NCI-H1436 treated with DMSO at 0.1 percent for 48 hours (cell line): ENCODE data around the gene ART1.
"Not testable (repeated sequence)": the region's sequence is repeated elsewhere in the genome, so short reads cannot be mapped to it uniquely, and the experiment has no call there.

Experiments
- DNase-seq: peaks from one replicate; lab custom pipeline; 2025; lab: John Stamatoyannopoulos, UW

The ART1 gene

DNA sequence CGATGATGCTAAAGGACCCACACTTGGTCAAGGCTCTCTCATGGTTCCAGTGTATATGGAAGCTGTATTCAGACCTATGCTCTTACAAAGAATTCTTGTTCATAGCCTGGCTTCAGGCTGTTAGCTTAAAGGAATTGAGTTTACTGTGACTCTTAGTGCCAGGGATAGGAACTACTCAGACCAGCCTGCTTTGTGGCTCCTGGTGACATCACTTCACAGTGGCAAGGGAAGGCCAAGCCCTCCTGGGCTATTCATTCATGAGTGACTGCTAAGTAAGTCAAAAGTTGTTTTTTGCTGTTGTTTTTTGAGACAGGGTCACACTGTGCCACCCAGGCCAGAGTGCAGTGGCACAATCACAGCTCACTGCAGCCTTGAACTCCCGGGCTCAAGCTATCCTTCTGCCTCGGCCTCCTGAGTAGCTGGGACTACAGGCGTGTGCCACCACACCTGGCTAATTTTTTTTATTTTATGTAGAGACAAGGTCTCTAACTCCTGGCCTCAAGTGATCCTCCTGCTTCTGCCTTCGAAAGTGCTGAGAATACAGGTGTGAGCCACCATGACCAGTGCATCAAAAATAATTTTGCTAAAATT lies 12.8 kb upstream of the ART1 start:
- no peak for DNase-seq

DNA sequence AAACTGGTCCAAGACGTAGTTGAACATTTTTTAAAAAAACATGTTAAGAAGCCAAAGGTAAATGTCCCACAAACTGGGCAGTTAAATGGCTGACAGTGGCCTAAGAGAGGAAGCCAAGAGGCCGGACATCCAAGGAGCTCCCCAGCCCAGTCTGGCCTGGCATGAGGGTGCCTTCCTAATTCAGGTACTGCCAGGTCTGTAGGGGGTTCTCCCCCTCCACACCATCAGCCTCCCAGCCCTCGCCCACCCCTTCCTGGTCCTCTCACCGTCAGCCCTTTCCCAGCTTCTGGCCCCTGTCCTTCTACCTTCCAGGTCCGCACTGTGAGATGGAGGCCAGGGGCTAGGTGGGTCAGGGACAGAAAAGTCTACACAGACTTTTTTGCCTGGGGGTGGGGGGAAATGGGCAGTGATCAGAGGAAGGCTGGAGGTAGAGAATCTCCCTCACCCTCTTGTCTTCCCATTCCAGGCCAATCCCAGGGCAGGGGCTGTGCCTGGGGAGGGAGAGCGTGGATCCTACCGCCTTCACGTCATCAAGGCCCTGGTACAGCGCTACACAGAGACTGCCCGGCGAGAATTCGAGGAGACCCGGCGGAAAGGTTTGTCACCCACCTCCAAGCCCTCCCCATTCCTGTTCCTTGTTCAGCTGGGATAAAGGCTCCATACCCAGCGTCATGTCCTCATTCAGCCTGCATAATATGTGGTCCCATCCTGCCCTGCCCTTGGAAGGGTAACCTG lies 9.1 kb upstream of the ART1 start:
- no peak for DNase-seq

DNA sequence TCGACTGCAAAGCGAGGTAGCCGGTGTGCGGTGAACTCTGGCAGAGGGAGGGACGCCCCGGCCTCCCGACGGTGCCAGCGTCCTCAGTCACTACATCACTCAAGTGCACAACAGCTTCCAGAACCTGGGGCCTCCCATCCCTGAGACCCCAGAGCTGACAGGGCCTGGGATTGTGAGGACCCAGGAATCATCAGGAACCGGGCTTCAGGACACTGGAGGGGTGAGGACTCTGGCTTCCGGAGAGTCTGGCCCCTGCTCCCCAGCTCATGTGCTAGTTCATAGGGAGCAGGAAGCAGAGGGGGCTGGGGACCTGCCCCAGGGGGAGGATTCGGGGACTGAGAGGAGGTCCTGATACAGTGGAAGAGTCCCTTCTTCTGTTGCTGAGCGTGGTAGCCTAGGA lies 7.7 kb upstream of the ART1 start:
- DNase-seq, result no peak

DNA sequence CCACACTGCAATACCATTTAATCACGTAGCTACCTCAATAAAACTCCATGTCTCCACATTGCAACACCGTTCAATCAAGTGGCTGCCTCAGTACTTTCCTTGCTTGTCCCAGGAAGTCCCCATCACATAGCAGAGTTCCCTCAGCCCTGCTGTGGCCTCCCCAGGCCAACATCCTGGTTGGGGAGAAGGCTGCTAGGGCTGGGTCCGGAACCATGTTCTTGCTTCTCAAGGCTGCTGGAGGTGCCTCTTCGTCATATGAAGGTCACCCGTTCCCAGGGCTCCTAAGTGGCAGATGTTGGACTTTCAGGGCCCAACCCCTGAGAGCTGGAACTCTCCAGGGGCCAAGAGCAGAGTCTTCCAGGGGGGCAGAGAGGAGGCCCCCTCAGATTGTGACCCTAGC lies 6.4 kb upstream of the ART1 start:
- no peak for DNase-seq

GRCh38 chr11:3639841-3640240 lies 5.1 kb upstream of the ART1 start:
- no peak for DNase-seq

GRCh38 chr11:3641191-3641590 lies 3.7 kb upstream of the ART1 start:
- DNase-seq, result no peak

DNA sequence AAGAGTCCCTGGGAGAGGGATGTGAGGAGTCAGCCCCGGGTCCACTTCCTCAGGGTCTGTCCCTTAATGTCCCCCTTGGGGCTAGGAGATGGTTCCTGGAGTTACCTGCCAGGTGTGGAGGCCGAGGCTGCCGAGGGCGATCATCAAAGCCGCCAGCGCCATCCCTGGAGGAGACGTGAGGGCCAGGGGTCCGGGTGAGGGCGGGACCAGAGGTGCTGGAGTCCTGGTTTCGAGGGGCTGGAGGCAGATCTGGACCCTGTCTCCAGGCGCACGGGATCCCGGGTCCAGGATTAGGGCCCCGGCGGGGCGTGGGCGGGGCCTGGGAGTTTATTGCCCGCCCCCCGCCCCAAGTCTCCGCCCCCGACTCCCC lies 3.2 kb upstream of the ART1 start, which contains the start of gene ART5:
Gene ART5, minus strand, starts transcription at position 292 of the 370 bp plus-strand sequence. Its CDS starts 130 bp downstream, at position 162.
- no peak for DNase-seq

- DNase-seq, result no peak
Measured at GRCh38 chr11:3642071-3642951, 2.6 kb upstream of the ART1 start.

- not testable (repeated sequence) for DNase-seq
Measured at GRCh38 chr11:3643102-3643546, 1.8 kb upstream of the ART1 start.

DNA sequence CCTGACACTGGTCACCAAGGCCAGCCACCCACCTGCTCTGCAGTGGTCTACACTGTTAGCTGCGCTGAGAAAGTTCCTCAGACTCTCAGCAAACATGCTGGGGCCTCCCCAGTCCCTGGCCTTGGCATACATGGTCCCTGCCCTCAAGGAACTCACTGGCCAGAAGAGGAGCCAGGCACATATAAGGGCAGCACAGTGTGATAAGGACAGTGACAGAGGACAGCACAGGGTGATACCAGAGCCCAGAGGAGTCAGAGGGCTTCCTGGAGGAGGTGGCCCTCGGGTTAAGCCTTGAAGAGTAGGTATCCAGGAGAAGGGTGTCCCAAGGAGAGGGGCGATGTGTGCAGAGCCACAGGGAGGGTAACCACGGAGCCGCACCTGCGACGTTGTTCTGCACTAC lies 624 bp downstream of the ART1 start:
- DNase-seq, result no peak

DNA sequence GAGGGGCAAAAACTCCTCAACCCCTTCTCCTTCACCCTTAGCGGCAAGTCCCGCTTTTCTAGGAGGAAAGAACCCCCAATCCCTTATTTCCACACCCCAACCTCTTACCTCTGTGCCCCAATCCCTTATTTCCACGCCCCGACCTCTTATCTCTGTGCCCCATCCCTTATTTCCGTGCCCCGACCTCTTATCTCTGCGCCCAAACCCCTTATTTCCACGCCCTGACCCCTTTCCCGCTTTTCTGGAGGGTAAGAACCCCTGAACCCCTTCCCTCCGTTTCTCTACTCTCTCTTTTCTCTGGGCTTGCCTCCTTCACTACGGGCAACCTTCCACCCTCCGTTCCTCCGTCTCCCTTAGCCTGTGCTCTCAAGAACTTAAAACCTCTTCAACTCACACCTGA lies 3.9 kb downstream of the ART1 start:
- not testable (repeated sequence) for DNase-seq

DNA sequence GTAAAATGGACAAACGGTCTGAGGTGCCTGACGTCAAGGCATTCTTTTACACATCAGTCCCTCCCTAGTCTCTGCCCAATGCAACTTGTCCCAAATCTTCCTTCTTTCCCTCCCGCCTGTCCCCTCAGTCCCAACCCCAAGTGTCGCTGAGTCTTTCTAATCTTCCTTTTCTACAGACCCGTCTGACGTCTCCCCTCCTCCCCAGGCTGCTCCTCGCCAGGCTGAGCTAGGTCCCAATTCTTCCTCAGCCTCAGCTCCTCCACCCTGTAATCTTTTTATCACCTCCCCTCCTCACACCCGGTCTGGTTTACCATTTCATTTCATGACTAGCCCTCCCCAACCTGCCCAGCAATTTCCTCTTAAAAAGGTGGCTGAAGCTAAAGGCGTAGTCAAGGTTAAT lies 4.4 kb downstream of the ART1 start:
- DNase-seq, result not testable (repeated sequence)

DNA sequence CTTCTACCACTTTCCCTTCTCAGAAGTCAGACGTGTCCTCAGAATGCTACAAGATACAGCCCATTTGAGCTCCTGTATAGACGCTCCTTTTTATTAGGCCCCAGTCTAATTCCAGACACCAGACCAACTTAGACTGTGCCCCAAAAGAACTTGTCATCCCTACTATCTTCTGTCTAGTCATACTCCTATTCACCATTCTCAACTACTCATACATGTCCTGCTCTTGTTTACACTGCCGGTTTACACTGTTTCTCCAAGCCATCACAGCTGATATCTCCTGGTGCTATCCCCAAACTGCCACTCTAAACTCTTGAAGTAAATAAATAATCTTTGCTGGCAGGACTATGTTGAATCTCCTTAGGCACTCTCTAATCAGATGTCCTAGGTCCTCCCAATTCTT lies 7.6 kb downstream of the ART1 start:
- not testable (repeated sequence) for DNase-seq

DNA sequence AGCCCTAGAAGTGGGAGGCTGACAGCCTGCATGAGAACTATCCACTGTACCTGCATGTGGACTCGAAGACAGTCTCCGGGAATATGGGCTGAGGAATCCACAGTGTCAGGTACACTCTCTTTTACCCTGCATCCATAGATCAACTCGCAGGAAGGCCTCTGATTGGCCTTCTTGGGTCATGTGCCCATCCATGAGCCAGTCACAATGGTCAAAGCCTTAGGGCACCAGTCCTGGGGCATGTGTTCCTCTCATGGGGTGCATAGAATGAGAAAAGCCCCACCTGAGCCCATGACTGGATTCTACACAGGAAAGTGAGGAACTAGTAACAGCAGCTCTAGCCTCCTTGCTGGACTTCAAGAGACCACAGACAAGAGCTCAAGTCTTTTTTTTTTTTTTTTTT lies 10.6 kb downstream of the ART1 start:
- no peak for DNase-seq

DNA sequence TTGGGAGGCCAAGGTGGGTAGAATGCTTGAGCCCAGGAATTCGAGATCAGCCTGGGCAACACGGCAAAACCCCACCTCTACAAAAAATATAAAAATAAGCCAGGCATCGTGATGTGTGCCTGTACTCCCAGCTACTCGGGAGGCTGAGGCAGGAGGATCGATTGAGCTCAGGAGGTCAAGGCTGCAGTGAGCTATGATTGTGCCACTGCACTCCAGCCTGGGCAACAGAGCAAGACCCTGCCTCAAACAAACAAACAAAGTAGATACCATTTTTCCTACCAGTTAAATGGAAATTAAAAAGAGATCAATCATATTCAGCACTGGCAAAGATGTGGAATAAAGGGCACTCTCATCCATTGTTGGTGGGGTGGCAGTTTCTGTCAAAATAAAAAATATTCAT lies 12.4 kb downstream of the ART1 start:
- not testable (repeated sequence) for DNase-seq

DNA sequence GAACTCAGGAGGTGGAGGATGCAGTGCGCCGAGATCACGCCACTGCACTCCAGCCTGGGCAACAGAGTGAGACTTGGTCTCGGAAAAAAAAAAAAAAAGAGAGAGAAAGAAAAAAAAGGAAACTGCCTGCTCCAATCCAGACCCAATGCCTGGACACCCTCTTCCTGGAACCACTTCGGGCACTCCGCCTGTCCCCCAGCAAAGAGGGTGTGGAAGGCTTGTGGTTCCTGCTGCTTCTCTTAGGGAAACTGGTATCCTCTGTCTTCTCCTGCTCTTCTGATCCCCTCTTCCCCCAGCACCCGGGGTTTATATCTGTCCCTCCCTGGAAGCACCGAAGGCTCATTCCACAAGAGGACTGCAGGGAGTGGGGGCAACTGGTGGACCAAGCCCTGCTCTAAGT lies 13.3 kb downstream of the ART1 start:
- no peak for DNase-seq

- no peak for DNase-seq
Measured at GRCh38 chr11:3659595-3660515, 14.9 kb downstream of the ART1 start.

GRCh38 chr11:3660960-3661359 lies 16.0 kb downstream of the ART1 start:
- DNase-seq, result no peak

- DNase-seq, result no peak
Measured at GRCh38 chr11:3662856-3663255, 17.9 kb downstream of the ART1 start.

DNA sequence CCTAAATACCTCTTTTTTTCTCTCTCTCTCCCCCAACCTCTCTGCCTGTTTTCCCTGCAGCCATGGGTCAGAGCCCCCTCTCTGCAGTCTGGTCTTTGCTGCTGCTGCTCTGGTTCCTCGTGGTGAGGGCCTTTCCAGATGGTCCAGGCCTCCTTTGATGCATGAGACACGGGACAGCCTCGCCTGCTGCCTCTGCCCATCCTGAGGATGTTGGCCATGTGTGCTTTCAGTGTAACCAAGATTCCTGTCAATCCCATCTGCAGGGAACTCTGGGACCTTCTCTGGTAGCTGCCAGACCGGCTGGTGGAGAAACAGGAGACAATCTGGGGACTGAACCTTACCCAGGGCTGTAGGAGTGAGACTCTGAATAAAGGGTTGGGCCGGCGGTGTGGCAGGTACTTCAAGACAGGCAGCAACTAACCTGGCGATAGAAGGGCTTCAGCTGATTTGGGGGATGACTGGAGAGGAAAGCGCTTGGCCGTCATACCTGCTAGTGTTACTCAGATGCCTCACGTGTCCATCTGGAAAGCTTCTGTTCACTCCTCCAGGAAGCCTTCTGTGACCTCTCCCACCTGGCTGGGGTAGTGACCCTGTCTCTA lies 19.2 kb downstream of the ART1 start:
- no peak for DNase-seq

GRCh38 chr11:3665336-3666022 lies 20.6 kb downstream of the ART1 start:
- no peak for DNase-seq
